Heart right ventricle (tissue), 16 donors: ENCODE results near the gene HOMER3. TPM values are rescaled to one million over a fixed set of nuclear protein-coding genes. Genes with fewer than 3 reads are reported as not detected.

ENCODE experiments used
- ATAC-seq, 8 donors: fragments of 200-7000 bp; cut with Tn5 transposase; one replicate each; pipeline ENCODE4 v1.9.1; 2020; ENCODE audit warnings: mild to moderate bottlenecking in 8 of 8, moderate library complexity in 8 of 8, moderate number of reproducible peaks in 1 of 8
- DNase-seq, 2 donors: peaks; one replicate each; pipeline ENCODE4 v3.0.0-alpha.2; 2020
- H3K27ac ChIP-seq, 10 donors: fragments of 200-600 bp; sonication (generic) in 2 of 10; one replicate each; pipeline versions ENCODE4 v1.5.0 to v1.8.0; 2020 to 2022; ENCODE audit warnings: mild to moderate bottlenecking in 3 of 10
- H3K27me3 ChIP-seq, 7 donors: fragments of 200-600 bp; one replicate each; pipeline ENCODE4 v1.8.0; 2021 to 2022; ENCODE audit warnings: mild to moderate bottlenecking in 2 of 7
- H3K36me3 ChIP-seq, 9 donors: fragments of 200-600 bp; sonication (generic) in 1 of 9; one replicate each; pipeline versions ENCODE4 v1.5.0 to v1.8.0; 2020 to 2022; ENCODE audit warnings: mild to moderate bottlenecking in 2 of 9
- H3K4me1 ChIP-seq, 9 donors: fragments of 200-600 bp; sonication (generic) in 1 of 9; one replicate each; pipeline versions ENCODE4 v1.5.0 to v1.8.0; 2020 to 2022; ENCODE audit warnings: mild to moderate bottlenecking in 4 of 9
- H3K4me3 ChIP-seq, 10 donors: fragments of 200-600 bp; sonication (generic) in 2 of 10; one replicate each; pipeline versions ENCODE4 v1.5.0 to v1.8.0; 2020 to 2022; ENCODE audit warnings: mild to moderate bottlenecking in 7 of 10, moderate library complexity in 2 of 10
- H3K9me3 ChIP-seq, 11 donors: fragments of 200-600 bp in 10 of 11; sonication (generic) in 2 of 11; one replicate each; pipeline versions ENCODE4 v1.5.0 to v1.8.0; 2013 to 2022; ENCODE audit warnings: mild to moderate bottlenecking in 2 of 11, control low read depth in 1 of 11, moderate library complexity in 1 of 11
- WGBS, 2 donors: extraction: QIAGEN DNeasy Blood & Tissue Kit; methylation state at CpG; one replicate each; pipeline ENCODE4 v1.1.7; 2013; ENCODE audit warnings: inconsistent platforms in 1 of 2; 5-methylcytosine and 5-hydroxymethylcytosine counted together
- intact Hi-C, 10 donors: fragments of 100-400 bp; cut with DNase I; formaldehyde crosslinking; loops; one replicate each; pipeline versions ENCODE4 v1.11.1 to v1.14.2; 2022
- polyA plus RNA-seq, 2 donors: library from polyadenylated mRNA; stranded (reverse); fragments of 200-250 nt; gene quantifications; one replicate each; pipeline ENCODE4 v1.2.3, GENCODE V29; 2013
- total RNA-seq, 10 donors: library from RNA; stranded (reverse); fragmentation: NEBNext Ultra II Directional in 3 of 10; extraction: Animal tissue kit (Norgen Biotek cat#: 25700) in 3 of 10; gene quantifications; one replicate each; pipeline versions ENCODE4 v1.2.1 to v1.2.4, GENCODE V29; 2021 to 2023
- TF ChIP-seq, protein P1 (sequence below), 9 donors: fragments of 200-600 bp; sonication (generic) in 2 of 9; IDR thresholded peaks; one replicate each; pipeline versions ENCODE4 v1.5.0 to v1.8.0; 2021 to 2022; ENCODE audit warnings: antibody characterized with exemption in 9 of 9, mild to moderate bottlenecking in 5 of 9, moderate library complexity in 1 of 9
- donor health status: Arrhythmogenic right ventricular cardiomyopathy.
- donor health status: ischemic (EF 13 %, LVEDD 7.1; RV severe dilation, severe dysfunction).
- donor health status: healthy with polysubstance abuse.
- donor health status: DM: no; HTN: yes; CAD: no.
- donor health status: DM: no; HTN: no; CAD: no.
- donor health status: ischemic (EF 25% LVEDD 6.9; RV normal size, moderate dysfunction).
- donor health status: ischemic (EF 25% LVEDD 5.7; RV mildly dilated, moderate dysfunction).
- donor health status: healthy.
- donor health status: DM: yes; HTN: yes; CAD: no.
- donor health status: Ischemic cardiomyopathy.
- donor health status: ischemic (EF 35%, LVEDD 5.7; RV mildly dilated, moderate dysfunction).
- donor health status: nonischemic (EF 11% LVEDD 7.7; RV severe dilation, severe dysfunction).
- donor health status: DM: yes; HTN: yes; CAD: no.
- donor health status: PGD.
- donor health status: ischemic (EF 29% LVEDD 5.4; RV normal size, mild dysfunction).
- donor health status: nonischemic (EF 23%, LVEDD 6.1; RV moderate dilation, normal function).

Gene HOMER3
- total and polyA plus RNA-seq, 12 donors: 10.4 to 24.8 (median 14.8) TPM

DNA sequence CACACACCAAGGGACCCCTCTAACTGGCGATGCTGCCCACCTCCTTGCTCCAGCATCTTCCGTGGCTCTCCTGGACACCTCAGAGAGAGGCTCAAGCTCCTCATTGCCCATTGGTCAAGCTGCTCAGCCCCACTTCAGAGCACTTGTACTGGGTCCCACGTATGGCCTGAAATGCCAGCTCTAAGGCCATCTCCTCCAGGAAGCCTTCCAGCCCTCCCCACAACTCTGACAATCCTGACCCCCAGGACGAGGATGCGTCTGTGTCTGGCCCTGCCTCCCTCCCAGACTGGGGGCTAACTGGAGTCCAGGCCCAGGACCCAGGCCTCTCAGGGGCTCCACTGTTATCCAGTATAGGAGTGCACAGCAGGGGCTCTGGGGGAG is 7.9 kb upstream of the HOMER3 start:
- ATAC-seq (no peak), DNase-seq (no peak)
- Histone ChIP-seq H3K36me3 (no peaks in the 10 kb centered on the region), H3K27me3 (no peaks in the 10 kb centered on the region), H3K27ac (no peak overlapping the region), H3K4me1 (peaks cover 0 to 4% (median 0%) of the 10 kb centered on the region in 9 donors), H3K9me3 (no peaks in the 10 kb centered on the region), H3K4me3 (no peak overlapping the region)
- TF ChIP-seq, protein P1, sequence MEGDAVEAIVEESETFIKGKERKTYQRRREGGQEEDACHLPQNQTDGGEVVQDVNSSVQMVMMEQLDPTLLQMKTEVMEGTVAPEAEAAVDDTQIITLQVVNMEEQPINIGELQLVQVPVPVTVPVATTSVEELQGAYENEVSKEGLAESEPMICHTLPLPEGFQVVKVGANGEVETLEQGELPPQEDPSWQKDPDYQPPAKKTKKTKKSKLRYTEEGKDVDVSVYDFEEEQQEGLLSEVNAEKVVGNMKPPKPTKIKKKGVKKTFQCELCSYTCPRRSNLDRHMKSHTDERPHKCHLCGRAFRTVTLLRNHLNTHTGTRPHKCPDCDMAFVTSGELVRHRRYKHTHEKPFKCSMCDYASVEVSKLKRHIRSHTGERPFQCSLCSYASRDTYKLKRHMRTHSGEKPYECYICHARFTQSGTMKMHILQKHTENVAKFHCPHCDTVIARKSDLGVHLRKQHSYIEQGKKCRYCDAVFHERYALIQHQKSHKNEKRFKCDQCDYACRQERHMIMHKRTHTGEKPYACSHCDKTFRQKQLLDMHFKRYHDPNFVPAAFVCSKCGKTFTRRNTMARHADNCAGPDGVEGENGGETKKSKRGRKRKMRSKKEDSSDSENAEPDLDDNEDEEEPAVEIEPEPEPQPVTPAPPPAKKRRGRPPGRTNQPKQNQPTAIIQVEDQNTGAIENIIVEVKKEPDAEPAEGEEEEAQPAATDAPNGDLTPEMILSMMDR (IDR thresholded peaks at IDR 0.05): no peak
- intact Hi-C loops: loop anchor here in 1 of 10 donors (5.0 kb wide), 1 partner anchor 33 kb away; no protein-coding TSS in a partner anchor
- 85 to 92% methylated on average over 5 of the region's 5 CpGs for WGBS, 2 donors

DNA sequence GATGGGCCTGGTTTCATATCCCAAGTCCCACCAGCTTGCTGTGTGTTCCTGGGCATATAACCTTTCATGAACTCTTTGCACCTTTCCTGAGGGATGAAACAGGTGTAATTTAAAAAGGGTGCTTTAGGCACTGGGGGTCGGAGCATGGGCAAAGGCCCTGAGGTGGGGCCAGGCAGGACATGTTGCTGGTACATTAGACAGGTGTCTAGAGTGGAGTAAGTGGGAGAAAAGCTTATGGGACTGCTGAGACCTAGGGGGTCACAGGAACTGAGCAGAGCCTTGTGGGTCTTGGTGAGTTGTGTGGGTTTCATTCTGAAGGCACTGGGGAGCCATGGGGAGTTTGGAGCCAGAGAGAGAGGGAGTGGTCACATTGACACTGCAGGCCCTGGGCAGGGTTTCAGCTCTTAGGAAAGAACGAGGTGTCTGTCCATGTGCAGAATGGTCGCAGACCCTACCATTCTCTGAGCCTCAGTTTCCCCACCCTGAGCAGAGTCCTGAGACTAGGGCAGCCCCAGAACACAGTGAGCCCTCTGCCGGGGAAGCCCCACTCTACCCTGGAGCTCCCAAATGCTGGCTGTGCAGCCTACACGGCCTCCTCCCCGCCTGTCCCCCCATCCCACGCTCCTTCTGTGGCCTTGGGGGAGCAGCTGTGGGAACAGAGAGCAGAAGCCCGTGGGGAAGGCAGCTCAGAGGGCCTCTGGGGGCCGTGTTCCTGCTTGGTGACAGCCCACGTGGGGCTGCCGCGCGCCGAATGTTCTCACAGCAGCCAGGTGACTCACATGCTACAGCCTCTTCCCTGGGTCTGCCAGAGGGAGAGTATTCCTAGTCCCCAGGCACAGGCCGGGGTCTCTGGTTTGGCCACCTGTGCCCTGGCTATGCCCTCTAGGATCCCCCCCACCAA is 7.3 kb upstream of the HOMER3 start:
- no peaks in the 10 kb centered on the region for H3K36me3 ChIP-seq
- intact Hi-C loops: loop anchor here in 1 of 10 donors (5.0 kb wide), 1 partner anchor 34 kb away; no protein-coding TSS in a partner anchor
- DNase-seq (no peak), ATAC-seq (peak in 2 of 8 donors; percentile 19 to 28)
- 76 to 81% methylated on average over 15 of the region's 15 CpGs for WGBS, 2 donors
- no peak overlapping the region for H3K4me3 ChIP-seq
- H3K9me3 ChIP-seq: no peaks in the 10 kb centered on the region
- peaks cover 0 to 4% (median 0%) of the 10 kb centered on the region in 9 donors for H3K4me1 ChIP-seq
- H3K27ac ChIP-seq: no peak overlapping the region
- TF ChIP-seq, protein P1 (IDR thresholded peaks at IDR 0.05): no peak
- no peaks in the 10 kb centered on the region for H3K27me3 ChIP-seq

DNA sequence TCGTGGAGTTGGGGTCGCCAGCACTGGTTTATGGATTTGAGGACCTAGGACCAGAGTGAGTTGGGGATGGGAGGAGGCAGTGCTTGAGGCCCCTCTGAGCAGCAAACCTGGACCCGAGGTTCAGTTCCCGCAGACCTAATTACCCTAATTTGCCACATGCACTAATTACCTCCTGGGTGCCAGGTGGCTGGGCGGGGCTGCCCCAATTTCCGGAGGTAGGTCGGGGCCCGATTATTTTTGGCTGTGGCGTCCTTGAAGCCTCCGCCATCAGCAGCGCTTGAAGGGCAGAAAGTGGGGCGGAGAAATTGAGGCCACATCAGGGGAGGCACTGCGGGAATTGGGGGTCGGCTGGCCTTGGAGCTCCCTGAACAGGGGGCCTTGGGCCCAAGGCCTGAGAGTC is 5.9 kb upstream of the HOMER3 start:
- H3K4me3 ChIP-seq: no peak overlapping the region
- 88 to 90% methylated on average over 14 of the region's 14 CpGs for WGBS, 2 donors
- intact Hi-C loops: loop anchor here in 1 of 10 donors (5.0 kb wide), 1 partner anchor 35 kb away; no protein-coding TSS in a partner anchor
- no peaks in the 10 kb centered on the region for H3K9me3 ChIP-seq
- TF ChIP-seq, protein P1 (IDR thresholded peaks at IDR 0.05): no peak
- no peak for DNase-seq
- H3K27ac ChIP-seq: no peak overlapping the region
- no peaks in the 10 kb centered on the region for H3K36me3 ChIP-seq
- ATAC-seq: no peak
- no peaks in the 10 kb centered on the region for H3K27me3 ChIP-seq
- no peaks in the 10 kb centered on the region for H3K4me1 ChIP-seq

DNA sequence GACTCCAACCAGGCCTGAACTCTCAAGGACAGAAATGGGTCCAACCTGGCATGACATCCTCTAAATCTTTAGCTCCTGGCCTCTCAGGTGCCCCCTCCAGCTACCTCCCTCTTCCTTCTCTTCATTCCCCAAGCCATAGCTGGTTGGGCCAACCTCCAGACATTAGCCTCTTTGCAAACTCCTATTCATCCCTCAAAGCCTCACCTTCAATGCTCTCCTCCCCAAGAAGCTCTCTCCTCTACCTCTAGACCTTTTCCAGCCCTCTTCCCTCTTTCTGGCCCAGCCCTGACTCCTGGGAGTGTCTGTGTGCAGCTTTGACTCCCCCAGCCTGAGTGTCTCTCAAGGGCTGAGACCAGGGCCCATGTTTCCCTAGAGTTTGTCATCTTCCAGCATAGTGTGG is 5.3 kb upstream of the HOMER3 start:
- TF ChIP-seq, protein P1 (IDR thresholded peaks at IDR 0.05): no peak

More for the DNA sequence above, 5.3 kb upstream of the HOMER3 start:
- Histone ChIP-seq H3K27ac (no peak overlapping the region), H3K4me3 (no peak overlapping the region), H3K36me3 (no peaks in the 10 kb centered on the region), H3K4me1 (peaks cover 0 to 5% (median 2%) of the 10 kb centered on the region in 9 donors), H3K9me3 (no peaks in the 10 kb centered on the region), H3K27me3 (no peaks in the 10 kb centered on the region)
- intact Hi-C loops: loop anchor here in 1 of 10 donors (5.0 kb wide), 1 partner anchor 36 kb away; no protein-coding TSS in a partner anchor
- no peak for ATAC-seq
- no peak for DNase-seq
